ENCODE data around the gene TGFBRAP1.
A peak's percentile ranks its signal among the peaks of the same experiment; 100 is the strongest.

TGFBRAP1 gene

GRCh38 chr2:105307550-105307949 is 22.0 kb downstream of the TGFBRAP1 start:
- no peak overlapping the region for H3K4me2 ChIP-seq
- H4K20me1 ChIP-seq (ENCODE audit: insufficient read depth) = no peaks in the 10 kb centered on the region
- no peak overlapping the region for H3K4me3 ChIP-seq (IDR thresholded peaks at IDR 0.05; ENCODE audit: insufficient read depth, low read depth, low read length)
- H3K27ac ChIP-seq = no peak overlapping the region
- no peak overlapping the region for H3K9ac ChIP-seq
- peaks cover 19% of the 10 kb centered on the region for H3K79me2 ChIP-seq (ENCODE audit: insufficient read depth, low read depth)
- no peak overlapping the region for H2AFZ ChIP-seq (ENCODE audit: low read depth)
- H3K36me3 ChIP-seq (ENCODE audit: insufficient read depth) = no peaks in the 10 kb centered on the region
- no peaks in the 10 kb centered on the region for H3K27me3 ChIP-seq (ENCODE audit: insufficient read depth, low read depth)
- no peak for TF ChIP-seq CTCF (conservative IDR thresholded peaks at IDR 0.05; ENCODE audit: low read depth, low read length)
- H3K4me1 ChIP-seq (ENCODE audit: low read depth, poor library complexity, severe bottlenecking) = no peaks in the 10 kb centered on the region

GRCh38 chr2:105307146-105307545 is 22.4 kb downstream of the TGFBRAP1 start:
- Histone ChIP-seq H3K36me3 (ENCODE audit: insufficient read depth) (no peaks in the 10 kb centered on the region), H3K4me3 (IDR thresholded peaks at IDR 0.05; ENCODE audit: insufficient read depth, low read depth, low read length) (no peak overlapping the region), H3K4me1 (ENCODE audit: low read depth, poor library complexity, severe bottlenecking) (no peaks in the 10 kb centered on the region), H3K4me2 (no peak overlapping the region), H2AFZ (ENCODE audit: low read depth) (no peak overlapping the region), H3K27ac (no peak overlapping the region), H3K9ac (no peak overlapping the region), H3K79me2 (ENCODE audit: insufficient read depth, low read depth) (peaks cover 19% of the 10 kb centered on the region), H4K20me1 (ENCODE audit: insufficient read depth) (no peaks in the 10 kb centered on the region), H3K27me3 (ENCODE audit: insufficient read depth, low read depth) (no peaks in the 10 kb centered on the region)
- no peak for TF ChIP-seq CTCF (conservative IDR thresholded peaks at IDR 0.05; ENCODE audit: low read depth, low read length)

- Histone ChIP-seq H3K9ac (no peak overlapping the region), H3K79me2 (ENCODE audit: insufficient read depth, low read depth) (peaks cover 9% of the 10 kb centered on the region), H3K4me2 (no peak overlapping the region), H3K27me3 (ENCODE audit: insufficient read depth, low read depth) (no peaks in the 10 kb centered on the region), H3K4me3 (IDR thresholded peaks at IDR 0.05; ENCODE audit: insufficient read depth, low read depth, low read length) (no peak overlapping the region), H3K36me3 (ENCODE audit: insufficient read depth) (no peaks in the 10 kb centered on the region; the same call in 1 of the 2 replicates), H4K20me1 (ENCODE audit: insufficient read depth) (no peaks in the 10 kb centered on the region), H2AFZ (ENCODE audit: low read depth) (no peak overlapping the region), H3K27ac (no peak overlapping the region), H3K4me1 (ENCODE audit: low read depth, poor library complexity, severe bottlenecking) (no peaks in the 10 kb centered on the region)
- TF ChIP-seq CTCF (conservative IDR thresholded peaks at IDR 0.05; ENCODE audit: low read depth, low read length) = no peak
Observed at GRCh38 chr2:105301646-105302045, 27.9 kb downstream of the TGFBRAP1 start.

GRCh38 chr2:105299290-105299689 is 30.2 kb downstream of the TGFBRAP1 start:
- Histone ChIP-seq H3K4me1 (ENCODE audit: low read depth, poor library complexity, severe bottlenecking) (peaks cover 4% of the 10 kb centered on the region), H3K9ac (no peak overlapping the region), H3K79me2 (ENCODE audit: insufficient read depth, low read depth) (peaks cover 9% of the 10 kb centered on the region), H2AFZ (ENCODE audit: low read depth) (no peak overlapping the region), H3K27me3 (ENCODE audit: insufficient read depth, low read depth) (no peaks in the 10 kb centered on the region), H3K36me3 (ENCODE audit: insufficient read depth) (no peaks in the 10 kb centered on the region; the same call in 1 of the 2 replicates), H4K20me1 (ENCODE audit: insufficient read depth) (no peaks in the 10 kb centered on the region), H3K4me3 (IDR thresholded peaks at IDR 0.05; ENCODE audit: insufficient read depth, low read depth, low read length) (no peak overlapping the region), H3K4me2 (no peak overlapping the region), H3K27ac (no peak overlapping the region)
- 0 out of 2 replicates have a peak, but pooled peaks have one; percentile 15 for TF ChIP-seq CTCF (conservative IDR thresholded peaks at IDR 0.05; ENCODE audit: low read depth, low read length)
